ENCODE data around the gene SHISAL1. TPM values are rescaled to one million over a fixed set of nuclear protein-coding genes. Genes with fewer than 3 reads are reported as not detected.

SHISAL1 gene
- total and polyA plus RNA-seq, 2 donors (not counting 1 experiment from before 2014, with no cell fraction given): not detected

DNA sequence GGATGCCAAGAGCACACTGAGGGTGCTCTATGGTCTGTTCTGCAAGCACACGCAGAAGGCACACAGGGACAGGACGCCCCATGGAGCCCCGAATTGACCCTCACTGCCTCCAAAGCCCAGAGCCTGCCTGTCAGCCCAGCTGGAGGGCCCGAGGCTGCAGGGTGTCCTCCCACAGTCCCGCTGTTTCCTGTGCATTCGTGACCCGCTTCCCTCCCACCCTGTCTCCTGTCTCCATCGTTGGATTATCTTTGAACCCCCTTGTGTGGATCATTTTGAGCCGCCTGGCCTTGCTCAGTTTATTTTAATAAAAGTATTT, 106.5 kb downstream of the SHISAL1 start:
- Histone ChIP-seq H3K4me1 (ENCODE audit: control insufficient read depth in 2 of 2, insufficient read depth in 2 of 2, low read length in 2 of 2) (peaks cover 33 to 44% of the 10 kb centered on the region in 2 donors), H3K9ac (ENCODE audit: low read length) (no peak overlapping the region), H2AFZ (ENCODE audit: insufficient read depth, low read depth, low read length, poor library complexity, severe bottlenecking) (no peak overlapping the region), H3K4me2 (replicated peaks; ENCODE audit: low read depth, low read length, poor library complexity, severe bottlenecking) (no peak overlapping the region), H3K79me2 (ENCODE audit: control insufficient read depth, insufficient read depth, low read length) (no peaks in the 10 kb centered on the region), H3K9me3 (ENCODE audit: control extremely low read depth in 1 of 3, control insufficient read depth in 2 of 3, insufficient read depth in 1 of 3, low read length in 2 of 3) (peaks cover 0 to 5% (median 0%) of the 10 kb centered on the region in 3 donors), H3K27ac (ENCODE audit: low read length in 2 of 2) (no peak overlapping the region), H4K20me1 (ENCODE audit: control insufficient read depth, insufficient read depth, low read length, poor library complexity, severe bottlenecking) (peaks cover 23% of the 10 kb centered on the region), H3K4me3 (ENCODE audit: control extremely low read depth in 1 of 5, extremely low read depth in 1 of 5, insufficient read depth in 1 of 5, low read depth in 2 of 5, low read length in 4 of 5) (no peak overlapping the region), H3K27me3 (replicated peaks in 1 of 4; ENCODE audit: control extremely low read depth in 1 of 4, control insufficient read depth in 3 of 4, insufficient read depth in 4 of 4, low read length in 3 of 4) (no peaks in the 10 kb centered on the region), H3K36me3 (replicated peaks in 1 of 2; ENCODE audit: control extremely low read depth in 1 of 2, control insufficient read depth in 1 of 2, extremely low read depth in 1 of 2, insufficient read depth in 2 of 2, low read length in 1 of 2) (peaks cover 0 to 35% of the 10 kb centered on the region in 2 experiments)
- WGBS (ENCODE audit: insufficient coverage): 88% methylated on average over 5 of the region's 9 CpGs
- H3K27ac Mint-ChIP-seq: no peak overlapping the region
- peaks cover 54% of the 10 kb centered on the region for H3K4me1 Mint-ChIP-seq
- ATAC-seq (ENCODE audit: low read depth) (no peak), DNase-seq (no peak)
- no peak for TF ChIP-seq EZH2 (IDR thresholded peaks at IDR 0.05; ENCODE audit: borderline replicate concordance, insufficient read depth, low read depth, low read length, poor library complexity, severe bottlenecking)
- TF ChIP-seq, protein P1, sequence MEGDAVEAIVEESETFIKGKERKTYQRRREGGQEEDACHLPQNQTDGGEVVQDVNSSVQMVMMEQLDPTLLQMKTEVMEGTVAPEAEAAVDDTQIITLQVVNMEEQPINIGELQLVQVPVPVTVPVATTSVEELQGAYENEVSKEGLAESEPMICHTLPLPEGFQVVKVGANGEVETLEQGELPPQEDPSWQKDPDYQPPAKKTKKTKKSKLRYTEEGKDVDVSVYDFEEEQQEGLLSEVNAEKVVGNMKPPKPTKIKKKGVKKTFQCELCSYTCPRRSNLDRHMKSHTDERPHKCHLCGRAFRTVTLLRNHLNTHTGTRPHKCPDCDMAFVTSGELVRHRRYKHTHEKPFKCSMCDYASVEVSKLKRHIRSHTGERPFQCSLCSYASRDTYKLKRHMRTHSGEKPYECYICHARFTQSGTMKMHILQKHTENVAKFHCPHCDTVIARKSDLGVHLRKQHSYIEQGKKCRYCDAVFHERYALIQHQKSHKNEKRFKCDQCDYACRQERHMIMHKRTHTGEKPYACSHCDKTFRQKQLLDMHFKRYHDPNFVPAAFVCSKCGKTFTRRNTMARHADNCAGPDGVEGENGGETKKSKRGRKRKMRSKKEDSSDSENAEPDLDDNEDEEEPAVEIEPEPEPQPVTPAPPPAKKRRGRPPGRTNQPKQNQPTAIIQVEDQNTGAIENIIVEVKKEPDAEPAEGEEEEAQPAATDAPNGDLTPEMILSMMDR (IDR thresholded peaks at IDR 0.05): no peak
- ChIA-PET POLR2A (no interaction called here), CTCF (no interaction called here)
- H3K9me3 Mint-ChIP-seq (ENCODE audit: insufficient read depth): peaks cover 11% of the 10 kb centered on the region
- intact Hi-C loops (cut with micrococcal nuclease): no loop called here
- no peaks in the 10 kb centered on the region for H3K27me3 Mint-ChIP-seq
- H3K4me3 Mint-ChIP-seq: no peak overlapping the region

DNA sequence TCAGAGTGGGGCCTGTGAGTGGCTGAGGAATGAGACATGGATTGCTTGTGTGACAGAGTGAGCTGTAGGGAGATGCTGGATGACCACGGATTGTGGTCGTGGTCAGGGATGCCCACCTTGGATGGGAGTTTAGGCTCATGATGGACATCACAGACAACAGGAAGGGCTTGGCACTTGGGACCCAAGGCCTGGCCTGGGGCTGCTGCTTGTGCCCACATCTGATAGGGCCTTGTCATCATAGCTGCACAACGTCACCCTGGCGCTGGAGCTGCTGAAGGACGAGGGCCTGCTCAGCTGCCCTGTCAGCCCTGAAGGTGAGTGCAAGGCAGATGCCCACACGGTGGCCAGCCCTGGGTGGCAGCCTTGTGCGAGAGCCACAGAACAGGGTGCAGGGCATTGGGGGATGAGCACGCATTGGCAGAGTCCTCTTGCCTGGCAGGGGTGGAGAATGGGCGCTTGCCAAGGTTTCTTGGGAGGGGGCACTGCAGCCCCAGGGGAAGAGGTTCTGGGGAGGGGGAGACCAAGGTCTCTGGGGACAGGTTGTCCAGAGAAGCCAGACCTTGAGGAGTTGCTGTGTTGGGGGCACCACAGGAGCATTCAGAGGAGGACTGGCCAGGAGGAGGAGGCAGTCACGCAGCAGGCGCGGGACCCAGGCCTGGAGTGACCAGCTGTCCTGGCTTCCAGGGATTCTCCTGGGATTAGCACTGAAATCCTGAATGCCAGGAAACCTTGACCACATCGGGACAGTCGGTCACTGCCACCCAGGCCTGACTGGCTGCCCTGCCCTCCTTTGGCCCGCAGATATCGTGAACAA, 107.0 kb downstream of the SHISAL1 start:
- Histone ChIP-seq H3K79me2 (ENCODE audit: control insufficient read depth, insufficient read depth, low read length) (peaks cover 4% of the 10 kb centered on the region), H3K36me3 (replicated peaks in 1 of 2; ENCODE audit: control extremely low read depth in 1 of 2, control insufficient read depth in 1 of 2, extremely low read depth in 1 of 2, insufficient read depth in 2 of 2, low read length in 1 of 2) (peaks cover 0 to 41% of the 10 kb centered on the region in 2 experiments), H3K27ac (ENCODE audit: low read length in 2 of 2) (peak overlapping the region; percentile 41 to 69), H3K9ac (ENCODE audit: low read length) (peak overlapping the region; percentile 1), H4K20me1 (ENCODE audit: control insufficient read depth, insufficient read depth, low read length, poor library complexity, severe bottlenecking) (peaks cover 29% of the 10 kb centered on the region), H2AFZ (ENCODE audit: insufficient read depth, low read depth, low read length, poor library complexity, severe bottlenecking) (no peak overlapping the region), H3K27me3 (replicated peaks in 1 of 4; ENCODE audit: control extremely low read depth in 1 of 4, control insufficient read depth in 3 of 4, insufficient read depth in 4 of 4, low read length in 3 of 4) (no peaks in the 10 kb centered on the region), H3K4me1 (ENCODE audit: control insufficient read depth in 2 of 2, insufficient read depth in 2 of 2, low read length in 2 of 2) (peaks cover 33 to 44% of the 10 kb centered on the region in 2 donors), H3K4me2 (replicated peaks; ENCODE audit: low read depth, low read length, poor library complexity, severe bottlenecking) (peak overlapping the region; percentile 66), H3K9me3 (ENCODE audit: control extremely low read depth in 1 of 3, control insufficient read depth in 2 of 3, insufficient read depth in 1 of 3, low read length in 2 of 3) (peaks cover 0 to 5% (median 0%) of the 10 kb centered on the region in 3 donors), H3K4me3 (ENCODE audit: control extremely low read depth in 1 of 5, extremely low read depth in 1 of 5, insufficient read depth in 1 of 5, low read depth in 2 of 5, low read length in 4 of 5) (peak overlapping the region in 1 of 5 experiments; percentile 10)
- H3K27me3 Mint-ChIP-seq: no peaks in the 10 kb centered on the region
- peak overlapping the region; percentile 75 for H3K27ac Mint-ChIP-seq
- 96% methylated on average over 16 of the region's 16 CpGs for WGBS (ENCODE audit: insufficient coverage)
- peaks cover 11% of the 10 kb centered on the region for H3K9me3 Mint-ChIP-seq (ENCODE audit: insufficient read depth)
- ChIA-PET CTCF (no interaction called here), POLR2A (interaction anchor here (1.4 kb wide), 2 partner anchors 24 to 33 kb away, joined by 3 read pairs; no protein-coding TSS in a partner anchor)
- peak overlapping the region; percentile 32 for H3K4me3 Mint-ChIP-seq
- ATAC-seq (ENCODE audit: low read depth): no peak
- intact Hi-C loops (cut with micrococcal nuclease): no loop called here
- no peak for TF ChIP-seq EZH2 (IDR thresholded peaks at IDR 0.05; ENCODE audit: borderline replicate concordance, insufficient read depth, low read depth, low read length, poor library complexity, severe bottlenecking)
- TF ChIP-seq, protein P1 (IDR thresholded peaks at IDR 0.05): no peak
- H3K4me1 Mint-ChIP-seq: peaks cover 52% of the 10 kb centered on the region
- no peak for DNase-seq
